SJSA1 (cell line): ENCODE measurements around the gene NNAT. TPM values are rescaled to one million over a fixed set of nuclear protein-coding genes. Genes with fewer than 3 reads are reported as not detected.
"Not testable (repeated sequence)": the region's sequence is repeated elsewhere in the genome, so short reads cannot be mapped to it uniquely, and the experiment has no call there.

Experiments used
- DNase-seq, 2 experiments: peaks; one replicate each; pipeline ENCODE4 v3.0.0-alpha.2; 2015 to 2020; ENCODE audit warnings: low spot score in 2 of 2, low read depth in 1 of 2
- H3K27ac ChIP-seq: fragments of 250-450 bp; sonication (Bioruptor Pico); 2 replicates; pipeline ENCODE4 v1.5.1; 2020; ENCODE audit warnings: mild to moderate bottlenecking, moderate library complexity
- H3K27me3 ChIP-seq: fragments of 250-450 bp; sonication (Bioruptor Pico); replicated peaks from 2 replicates; pipeline ENCODE4 v1.5.1; 2020; ENCODE audit warnings: mild to moderate bottlenecking, moderate library complexity
- H3K36me3 ChIP-seq: fragments of 250-450 bp; sonication (Bioruptor Pico); 2 replicates; pipeline ENCODE4 v1.5.1; 2020; ENCODE audit warnings: mild to moderate bottlenecking
- H3K4me1 ChIP-seq: fragments of 250-450 bp; sonication (Bioruptor Pico); replicated peaks from 2 replicates; pipeline ENCODE4 v1.6.1; 2021; ENCODE audit warnings: mild to moderate bottlenecking
- H3K4me3 ChIP-seq: fragments of 250-450 bp; sonication (Bioruptor Pico); 2 replicates; pipeline ENCODE4 v1.5.1; 2020; ENCODE audit warnings: mild to moderate bottlenecking
- H3K9me3 ChIP-seq: fragments of 250-450 bp; sonication (Bioruptor Pico); replicated peaks from 2 replicates; pipeline ENCODE4 v1.5.1; 2020; ENCODE audit warnings: mild to moderate bottlenecking
- total RNA-seq: library from RNA; depleted of rRNA; stranded (reverse); fragments of >200 nt; shearing (Covaris generic); gene quantifications from 2 replicates; pipeline ENCODE4 v1.2.3, GENCODE V29; 2014

NNAT gene
- total RNA-seq, 1 experiment from 2014 or later: not detected

DNA sequence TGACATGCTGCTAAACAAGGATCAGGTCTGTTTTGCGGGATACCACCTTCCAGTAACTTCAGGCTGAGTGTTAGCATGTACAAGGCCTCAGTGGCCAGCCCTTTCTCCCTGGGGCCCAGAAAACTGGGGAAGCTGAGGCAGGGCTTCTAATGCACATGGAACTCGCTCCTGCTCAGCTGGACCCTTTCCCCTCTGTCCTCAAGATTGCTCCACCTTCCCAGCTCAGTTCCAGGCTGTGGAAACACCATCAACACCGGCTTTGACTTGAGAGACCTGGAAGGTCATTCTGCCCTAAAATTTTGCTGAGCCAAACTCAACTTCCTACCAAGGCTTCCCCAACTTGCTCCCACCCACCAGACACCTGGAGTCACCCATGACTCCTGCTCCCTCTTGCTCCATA is 10.8 kb downstream of the NNAT start:
- Histone ChIP-seq H3K9me3 (no peaks in the 10 kb centered on the region), H3K4me3 (no peak overlapping the region), H3K36me3 (peaks cover 5% of the 10 kb centered on the region), H3K27ac (no peak overlapping the region), H3K4me1 (peaks cover 21% of the 10 kb centered on the region), H3K27me3 (no peaks in the 10 kb centered on the region)
- DNase-seq: peak in 1 of 2 experiments; percentile 23

DNA sequence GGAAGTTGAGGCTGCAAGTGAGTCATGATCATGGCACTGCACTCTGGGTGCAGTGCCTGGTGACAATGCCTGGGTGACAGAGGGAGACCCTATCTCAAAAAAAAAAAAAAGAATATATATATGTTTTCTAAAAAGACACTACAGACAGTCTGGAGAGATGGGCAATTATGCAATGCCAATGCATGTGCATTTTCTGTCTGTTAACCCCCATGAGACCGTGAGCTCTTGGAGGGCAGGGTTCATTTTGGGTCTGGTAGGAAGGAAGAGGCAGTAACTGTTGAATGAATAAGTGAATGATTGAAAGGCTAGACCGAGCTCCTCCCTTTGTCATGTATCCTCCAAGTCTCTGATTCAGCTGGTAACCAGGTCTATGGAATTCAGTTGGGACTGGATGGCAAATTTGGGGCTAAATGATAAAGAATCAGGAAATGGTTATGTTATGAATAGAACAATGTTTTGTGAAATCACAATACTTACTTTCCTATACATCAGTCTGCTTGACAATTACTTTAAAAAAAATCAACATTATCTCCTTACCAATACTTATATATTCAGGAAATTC is 12.2 kb downstream of the NNAT start:
- Histone ChIP-seq H3K4me1 (peaks cover 18% of the 10 kb centered on the region), H3K27me3 (no peaks in the 10 kb centered on the region), H3K27ac (no peak overlapping the region), H3K9me3 (no peaks in the 10 kb centered on the region), H3K4me3 (no peak overlapping the region), H3K36me3 (no peaks in the 10 kb centered on the region)
- peak in 1 of 2 experiments; percentile 1 for DNase-seq

DNA sequence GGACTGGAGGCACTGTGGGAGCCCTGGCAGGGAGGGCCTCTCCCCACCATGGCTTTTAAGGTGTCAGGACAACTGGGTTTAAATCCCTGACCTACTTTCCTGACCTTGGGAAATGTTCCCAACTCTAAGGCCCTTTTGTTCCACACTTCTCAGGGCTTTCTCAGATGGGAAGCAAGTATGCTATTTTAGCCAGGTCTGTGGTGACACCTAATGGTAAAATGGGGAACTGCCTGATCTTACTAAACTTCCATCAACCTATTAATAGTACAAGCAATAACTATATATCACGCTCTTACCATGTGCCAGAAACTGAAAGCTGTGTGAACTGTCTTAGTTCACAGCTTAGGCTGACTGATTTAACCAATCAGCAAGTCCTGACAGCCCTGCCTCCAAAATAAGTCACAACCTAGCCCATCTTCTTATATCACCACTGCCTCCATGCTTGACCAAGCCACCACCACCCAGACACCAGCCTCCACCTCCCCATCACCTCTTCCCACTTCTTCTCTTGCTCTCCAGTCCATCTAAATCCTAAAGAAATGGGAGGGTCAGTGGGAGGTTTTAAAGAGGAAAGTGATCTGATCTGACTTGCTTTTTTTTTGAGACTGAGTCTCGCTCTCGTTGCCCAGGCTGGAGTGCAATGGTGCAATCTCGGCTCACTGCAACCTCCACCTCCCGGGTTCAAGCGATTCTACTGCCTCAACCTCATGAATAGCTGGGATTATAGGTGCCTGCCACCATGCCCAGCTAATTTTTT is 13.5 kb downstream of the NNAT start:
- DNase-seq: peak; percentile 55 to 74
- Histone ChIP-seq H3K27me3 (no peaks in the 10 kb centered on the region), H3K9me3 (no peaks in the 10 kb centered on the region), H3K27ac (no peak overlapping the region), H3K36me3 (no peaks in the 10 kb centered on the region), H3K4me3 (no peak overlapping the region), H3K4me1 (0 out of 2 replicates have a peak, but pooled peaks cover 6% of the 10 kb centered on the region)

DNA sequence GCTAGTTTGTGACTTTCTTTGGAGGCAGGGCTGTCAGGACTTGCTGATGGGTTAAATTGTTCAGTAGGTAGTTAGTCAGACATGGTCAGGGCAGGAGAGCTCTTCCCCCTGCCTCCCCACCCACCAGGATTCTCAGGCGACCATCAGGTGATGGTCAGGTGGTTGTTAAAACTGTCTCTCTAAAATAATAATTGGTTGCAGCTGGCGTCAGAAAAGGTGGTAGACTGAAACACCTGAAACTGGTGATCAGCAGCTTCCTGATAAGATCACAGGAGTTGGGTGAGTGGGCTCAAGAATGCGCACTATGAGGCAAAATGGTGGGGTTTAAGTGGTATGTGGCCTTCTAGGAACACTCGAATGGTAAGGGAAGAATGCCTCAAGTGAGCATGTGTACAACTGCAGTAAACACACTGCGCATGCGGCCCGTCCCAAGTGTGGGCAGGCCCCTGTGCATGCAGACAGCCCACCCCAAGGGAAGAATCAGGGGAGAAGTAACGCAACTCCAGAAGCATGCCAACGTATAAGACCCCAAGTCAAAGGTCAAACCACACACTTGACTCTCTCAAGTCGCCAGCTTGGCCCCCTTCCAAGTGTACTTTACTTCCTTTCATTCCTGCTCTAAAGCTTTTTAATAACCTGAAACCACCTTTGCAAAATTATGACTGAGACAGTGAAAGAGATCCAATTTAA is 14.5 kb downstream of the NNAT start:
- no peak overlapping the region for H3K4me3 ChIP-seq
- no peaks in the 10 kb centered on the region for H3K9me3 ChIP-seq
- 0 out of 2 replicates have a peak, but pooled peaks cover 6% of the 10 kb centered on the region for H3K4me1 ChIP-seq
- H3K36me3 ChIP-seq: no peaks in the 10 kb centered on the region
- no peaks in the 10 kb centered on the region for H3K27me3 ChIP-seq
- peak in 1 of 2 experiments; percentile 23 for DNase-seq
- no peak overlapping the region for H3K27ac ChIP-seq

DNA sequence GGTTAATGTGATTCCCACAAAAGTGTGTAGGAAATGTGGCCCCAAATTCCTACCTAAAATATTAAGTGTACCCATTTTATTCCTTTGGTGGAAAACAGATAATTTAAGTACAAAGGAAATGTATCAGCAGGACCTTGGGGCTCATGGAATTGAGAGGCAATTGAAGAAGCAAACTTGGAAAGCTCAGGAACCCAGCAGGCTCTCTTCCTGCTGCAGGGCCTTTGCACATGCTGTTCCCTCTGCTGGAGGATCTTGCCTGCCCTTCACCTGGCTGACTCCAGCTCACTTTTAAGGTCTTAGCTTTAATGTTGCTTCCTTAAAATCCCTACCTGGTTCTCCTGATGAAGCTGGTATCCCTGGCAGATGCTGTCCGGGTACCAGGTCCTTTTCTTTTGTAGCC is 16.5 kb downstream of the NNAT start:
- H3K36me3 ChIP-seq: no peaks in the 10 kb centered on the region
- H3K4me1 ChIP-seq: peaks cover 10% of the 10 kb centered on the region
- no peak overlapping the region for H3K27ac ChIP-seq
- H3K27me3 ChIP-seq: no peaks in the 10 kb centered on the region
- no peaks in the 10 kb centered on the region for H3K9me3 ChIP-seq
- H3K4me3 ChIP-seq: no peak overlapping the region
- DNase-seq: peak in 1 of 2 experiments; percentile 5

GRCh38 chr20:37538003-37538402 is 17.0 kb downstream of the NNAT start:
- Histone ChIP-seq H3K27me3 (no peaks in the 10 kb centered on the region), H3K4me1 (peaks cover 10% of the 10 kb centered on the region), H3K4me3 (no peak overlapping the region), H3K36me3 (no peaks in the 10 kb centered on the region), H3K27ac (no peak overlapping the region), H3K9me3 (no peaks in the 10 kb centered on the region)
- peak in 1 of 2 experiments; percentile 46 for DNase-seq

- Histone ChIP-seq H3K4me3 (no peak overlapping the region), H3K27me3 (0 out of 2 replicates have a peak, but pooled peaks cover 5% of the 10 kb centered on the region), H3K27ac (no peak overlapping the region), H3K4me1 (peaks cover 7% of the 10 kb centered on the region), H3K36me3 (no peaks in the 10 kb centered on the region), H3K9me3 (no peaks in the 10 kb centered on the region)
- DNase-seq: peak in 1 of 2 experiments; percentile 5
Observed at GRCh38 chr20:37539424-37539823, 18.4 kb downstream of the NNAT start.

DNA sequence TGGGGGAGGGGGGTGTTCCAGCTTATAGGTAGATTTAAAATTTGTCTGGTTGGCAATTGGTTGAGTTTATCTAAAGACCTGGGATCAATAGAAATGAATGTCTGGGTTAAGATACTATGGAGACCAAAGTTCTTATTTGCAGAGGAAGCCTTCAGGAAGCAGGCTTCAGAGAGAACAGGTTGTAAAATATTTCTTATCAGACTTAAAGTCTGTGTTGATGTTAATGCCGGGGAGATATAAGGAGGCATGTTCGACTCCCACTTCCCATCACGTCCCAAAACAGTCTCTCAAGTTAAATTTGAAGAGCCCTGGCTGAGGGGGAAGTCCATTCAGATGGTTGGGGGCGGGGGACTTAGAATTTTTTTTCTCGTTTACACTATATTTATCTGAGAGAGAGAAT is 19.0 kb downstream of the NNAT start:
- Histone ChIP-seq H3K4me1 (peaks cover 4% of the 10 kb centered on the region), H3K9me3 (no peaks in the 10 kb centered on the region), H3K36me3 (no peaks in the 10 kb centered on the region), H3K27me3 (0 out of 2 replicates have a peak, but pooled peaks cover 5% of the 10 kb centered on the region), H3K4me3 (no peak overlapping the region), H3K27ac (no peak overlapping the region)
- DNase-seq: peak in 1 of 2 experiments; percentile 16

DNA sequence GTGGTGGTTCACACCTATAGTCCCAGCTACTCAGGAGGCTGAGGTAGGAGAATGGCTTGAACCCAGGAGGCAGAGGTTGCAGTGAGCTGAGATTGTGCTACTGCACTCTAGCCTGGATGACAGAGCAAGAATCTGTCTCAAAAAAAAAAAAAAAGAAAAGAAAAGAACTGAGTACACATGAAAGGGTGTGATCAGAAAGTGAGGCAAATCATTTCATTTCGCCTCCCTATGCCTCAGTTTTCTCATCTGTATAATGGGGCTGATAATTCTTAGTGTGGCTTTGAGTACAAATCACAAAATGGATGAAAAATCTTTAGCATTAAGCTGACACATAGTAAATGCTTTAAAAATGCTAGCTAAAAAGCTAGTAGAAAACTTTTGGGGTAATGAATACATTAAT is 19.8 kb downstream of the NNAT start:
- DNase-seq, H3K27me3 ChIP-seq, H3K4me3 ChIP-seq, H3K9me3 ChIP-seq, H3K27ac ChIP-seq, H3K4me1 ChIP-seq, H3K36me3 ChIP-seq: not testable (repeated sequence)

DNA sequence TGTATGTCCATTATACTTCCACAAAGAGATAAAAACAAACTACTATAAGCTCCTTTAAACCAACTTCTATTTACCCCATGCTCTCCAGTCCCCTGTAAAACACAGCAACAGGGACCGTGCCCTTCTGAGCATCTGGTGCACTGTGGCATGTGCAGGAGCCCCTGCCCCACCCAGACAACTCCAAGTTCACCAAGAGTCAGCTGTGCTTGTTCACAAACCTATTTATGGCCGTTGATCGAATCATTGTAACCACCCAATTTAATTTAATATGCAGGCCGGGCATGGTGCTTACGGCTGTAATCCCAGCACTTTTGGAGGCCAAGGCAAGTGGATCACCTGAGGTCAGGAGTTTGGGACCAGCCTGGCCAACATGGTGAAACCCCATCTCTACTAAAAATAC is 20.3 kb downstream of the NNAT start:
- H3K27me3 ChIP-seq: 0 out of 2 replicates have a peak, but pooled peaks cover 5% of the 10 kb centered on the region
- peak in 1 of 2 experiments; percentile 12 for DNase-seq
- H3K9me3 ChIP-seq: no peaks in the 10 kb centered on the region
- H3K4me3 ChIP-seq: no peak overlapping the region
- H3K4me1 ChIP-seq: peaks cover 4% of the 10 kb centered on the region
- H3K27ac ChIP-seq: no peak overlapping the region
- H3K36me3 ChIP-seq: no peaks in the 10 kb centered on the region

GRCh38 chr20:37542281-37542680 is 21.2 kb downstream of the NNAT start:
- Histone ChIP-seq H3K4me3 (no peak overlapping the region), H3K9me3 (no peaks in the 10 kb centered on the region), H3K27ac (no peak overlapping the region), H3K4me1 (peaks cover 4% of the 10 kb centered on the region), H3K36me3 (no peaks in the 10 kb centered on the region), H3K27me3 (0 out of 2 replicates have a peak, but pooled peaks cover 5% of the 10 kb centered on the region)
- DNase-seq: peak in 1 of 2 experiments; percentile 11

- no peak overlapping the region for H3K4me3 ChIP-seq
- H3K27ac ChIP-seq: no peak overlapping the region
- H3K36me3 ChIP-seq: no peaks in the 10 kb centered on the region
- peak in 1 of 2 experiments; percentile 17 for DNase-seq
- peaks cover 4% of the 10 kb centered on the region for H3K4me1 ChIP-seq
- H3K9me3 ChIP-seq: no peaks in the 10 kb centered on the region
- H3K27me3 ChIP-seq: 0 out of 2 replicates have a peak, but pooled peaks cover 5% of the 10 kb centered on the region
Observed at GRCh38 chr20:37543828-37544227, 22.8 kb downstream of the NNAT start.

- DNase-seq: peak in 1 of 2 experiments; percentile 25
- Histone ChIP-seq H3K36me3 (no peaks in the 10 kb centered on the region), H3K4me3 (no peak overlapping the region)
Observed at GRCh38 chr20:37544386-37544785, 23.3 kb downstream of the NNAT start.

GRCh38 chr20:37545516-37545915 is 24.5 kb downstream of the NNAT start:
- DNase-seq: no peak
- H3K4me1 ChIP-seq: peaks cover 4% of the 10 kb centered on the region

More at GRCh38 chr20:37544386-37544785, 23.3 kb downstream of the NNAT start:
- no peaks in the 10 kb centered on the region for H3K9me3 ChIP-seq
- 0 out of 2 replicates have a peak, but pooled peaks cover 5% of the 10 kb centered on the region for H3K27me3 ChIP-seq
- H3K4me1 ChIP-seq: peaks cover 4% of the 10 kb centered on the region
- H3K27ac ChIP-seq: no peak overlapping the region

More at GRCh38 chr20:37545516-37545915, 24.5 kb downstream of the NNAT start:
- Histone ChIP-seq H3K9me3 (no peaks in the 10 kb centered on the region), H3K27ac (no peak overlapping the region), H3K36me3 (no peaks in the 10 kb centered on the region), H3K4me3 (no peak overlapping the region), H3K27me3 (0 out of 2 replicates have a peak, but pooled peaks cover 7% of the 10 kb centered on the region)
